GM21360 (cell line): ENCODE results near the gene CDH13.

Experiments used
- ATAC-seq: cut with Tn5 transposase; IDR thresholded peaks from one replicate; pipeline ENCODE4 v1.9.1; 2021; ENCODE audit warnings: mild to moderate bottlenecking, moderate library complexity; ENCODE audit not compliant: unreplicated experiment

The CDH13 gene

GRCh38 chr16:83720213-83720612 is 1093.4 kb downstream of the CDH13 start:
- no peak for ATAC-seq

- no peak for ATAC-seq
Observed at GRCh38 chr16:83720981-83721380, 1094.2 kb downstream of the CDH13 start.

DNA sequence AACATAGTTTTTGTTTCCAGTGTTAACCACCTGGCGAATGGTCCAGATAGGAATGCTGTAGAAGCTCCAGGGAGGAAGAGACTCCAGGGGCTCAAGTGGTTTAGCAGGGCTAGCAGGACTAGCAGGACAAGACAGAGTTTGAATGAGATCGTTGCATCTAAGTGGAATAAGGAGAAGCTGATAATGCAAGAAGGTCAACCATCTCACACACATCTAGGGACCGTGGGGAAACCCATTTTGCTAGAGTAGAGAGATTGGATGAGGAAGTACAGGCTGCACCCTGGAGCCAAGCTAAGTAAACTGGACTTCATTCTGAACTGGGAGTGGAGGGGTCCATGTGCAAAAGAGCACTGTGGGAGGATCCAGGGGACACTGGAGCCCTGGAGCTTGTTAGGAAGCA is 1094.9 kb downstream of the CDH13 start:
- no peak for ATAC-seq

DNA sequence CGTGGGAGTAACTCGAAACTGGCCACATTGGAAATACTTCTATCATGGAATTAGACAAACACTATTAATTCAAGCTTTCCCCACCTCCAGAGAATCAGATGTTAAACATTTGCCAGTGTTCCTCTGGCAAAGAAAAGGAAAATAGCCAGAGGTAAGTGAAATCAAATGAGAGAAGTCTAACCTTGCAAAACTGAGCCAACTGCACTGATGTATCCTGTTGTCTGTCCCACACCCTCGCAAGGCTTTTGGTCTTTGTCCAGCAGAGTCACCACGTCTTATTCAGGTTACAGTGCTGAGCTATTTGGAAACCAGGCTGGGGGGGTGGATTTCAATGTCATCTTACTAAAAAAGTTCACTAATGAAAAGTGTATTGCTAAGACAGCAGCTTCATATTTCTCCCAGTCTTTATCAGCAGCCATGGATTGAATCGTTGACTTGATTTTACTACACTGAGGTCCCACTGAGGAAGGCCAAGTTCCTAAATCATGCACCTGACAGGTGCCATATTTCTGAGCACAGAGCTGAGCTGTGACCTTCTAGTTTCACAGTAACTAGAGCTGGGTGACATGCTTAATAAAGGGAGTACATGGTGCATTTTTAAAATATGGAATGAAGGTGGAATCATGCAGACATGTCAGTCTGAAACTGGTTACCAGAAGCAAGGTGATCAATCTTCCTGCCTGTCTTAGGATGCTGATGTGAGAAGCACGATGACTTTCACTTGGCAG is 1095.9 kb downstream of the CDH13 start:
- no peak for ATAC-seq

- ATAC-seq, result no peak
Observed at GRCh38 chr16:83723244-83723643, 1096.5 kb downstream of the CDH13 start.

- no peak for ATAC-seq
Observed at GRCh38 chr16:83723901-83724300, 1097.1 kb downstream of the CDH13 start.

- no peak for ATAC-seq
Observed at GRCh38 chr16:83724585-83724984, 1097.8 kb downstream of the CDH13 start.

GRCh38 chr16:83725313-83725712 is 1098.5 kb downstream of the CDH13 start:
- no peak for ATAC-seq

GRCh38 chr16:83727018-83727417 is 1100.2 kb downstream of the CDH13 start:
- no peak for ATAC-seq

GRCh38 chr16:83727751-83728352 is 1101.1 kb downstream of the CDH13 start:
- no peak for ATAC-seq

DNA sequence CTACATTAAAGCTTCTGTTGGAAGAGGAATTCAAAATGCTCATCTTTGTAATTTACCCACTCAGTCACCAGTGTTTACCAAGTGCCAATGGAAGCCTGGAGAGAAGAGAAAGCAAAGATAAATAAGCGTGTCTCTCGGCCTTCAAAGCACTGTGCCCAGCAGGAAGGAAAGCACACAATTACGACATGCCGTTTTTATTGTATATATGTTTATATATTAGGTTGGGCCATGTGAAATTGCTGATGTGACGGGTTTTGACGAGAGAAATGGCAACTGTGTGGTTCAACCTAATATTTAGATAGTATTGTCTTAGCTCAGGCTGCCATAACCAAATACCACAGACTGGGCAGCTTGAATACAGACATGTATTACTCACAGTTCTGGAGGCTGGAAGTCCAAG is 1101.7 kb downstream of the CDH13 start:
- no peak for ATAC-seq

GRCh38 chr16:83730812-83731211 is 1104.0 kb downstream of the CDH13 start:
- ATAC-seq, result no peak

- no peak for ATAC-seq
Observed at GRCh38 chr16:83732536-83732935, 1105.8 kb downstream of the CDH13 start.

DNA sequence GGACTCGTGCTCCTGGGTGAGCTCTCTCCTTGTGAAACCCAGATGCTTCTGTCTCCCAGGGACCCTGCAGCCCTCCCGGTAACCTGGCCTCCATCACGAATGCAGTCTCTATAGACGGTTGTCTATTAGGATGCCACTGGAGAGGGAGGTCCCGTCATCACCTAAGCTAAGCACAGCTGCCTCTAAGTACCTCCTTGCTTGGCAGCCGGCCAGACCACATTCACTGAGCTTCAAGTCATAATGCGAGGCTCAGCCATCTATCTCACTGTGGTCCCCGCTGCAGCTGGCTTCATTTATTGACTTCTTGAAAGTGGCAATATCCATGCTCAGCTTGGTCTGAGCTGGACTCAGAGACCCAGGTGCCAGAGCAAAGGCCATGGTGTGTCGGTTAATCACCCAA is 1106.5 kb downstream of the CDH13 start:
- ATAC-seq, result no peak

- no peak for ATAC-seq
Observed at GRCh38 chr16:83734136-83734535, 1107.4 kb downstream of the CDH13 start.

GRCh38 chr16:83737729-83738354 is 1111.1 kb downstream of the CDH13 start:
- ATAC-seq, result no peak

- no peak for ATAC-seq
Observed at GRCh38 chr16:83738923-83739503, 1112.2 kb downstream of the CDH13 start.

GRCh38 chr16:83742124-83742899 is 1115.5 kb downstream of the CDH13 start:
- no peak for ATAC-seq

- no peak for ATAC-seq
Observed at GRCh38 chr16:83743241-83743640, 1116.5 kb downstream of the CDH13 start.

DNA sequence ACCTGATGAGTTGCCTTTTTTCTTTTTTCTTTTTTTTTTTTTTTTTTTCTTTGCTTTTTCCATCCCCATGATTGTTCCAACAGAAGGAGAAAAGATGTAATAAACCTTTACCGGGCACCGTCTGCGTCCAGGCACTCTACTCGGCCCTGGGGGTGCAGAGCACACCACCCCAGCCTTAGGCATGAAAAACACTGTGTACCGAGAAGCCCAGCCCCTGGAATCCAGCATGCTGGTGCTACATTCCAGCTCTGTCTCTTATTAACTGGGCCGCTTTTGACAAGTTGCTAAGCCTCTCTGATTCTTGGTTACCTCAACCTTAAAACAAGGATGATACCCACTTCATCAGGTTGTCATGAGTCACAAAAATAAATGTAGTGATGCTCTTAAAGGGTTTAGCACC is 1117.0 kb downstream of the CDH13 start:
- no peak for ATAC-seq

GRCh38 chr16:83744441-83744981 is 1117.7 kb downstream of the CDH13 start:
- no peak for ATAC-seq
